NCI-H2196 treated with DMSO at 0.1 percent for 48 hours (cell line): Measurements from ENCODE around the gene LHFPL2.
"Not testable (repeated sequence)": the region's sequence is repeated elsewhere in the genome, so short reads cannot be mapped to it uniquely, and the experiment has no call there.

Experiments used
- DNase-seq: peaks from one replicate; lab custom pipeline; 2025; ENCODE audit not compliant: unreplicated experiment; lab: John Stamatoyannopoulos, UW

Gene LHFPL2

GRCh38 chr5:78621291-78621738, 27.3 kb downstream of the LHFPL2 start:
- DNase-seq = no peak

GRCh38 chr5:78620119-78620518, 28.5 kb downstream of the LHFPL2 start:
- not testable (repeated sequence) for DNase-seq

GRCh38 chr5:78618303-78618702, 30.3 kb downstream of the LHFPL2 start:
- DNase-seq = no peak

- no peak for DNase-seq
Observed at GRCh38 chr5:78615697-78616096, 32.9 kb downstream of the LHFPL2 start.

GRCh38 chr5:78614816-78615215, 33.8 kb downstream of the LHFPL2 start:
- no peak for DNase-seq

GRCh38 chr5:78613756-78614155, 34.8 kb downstream of the LHFPL2 start:
- no peak for DNase-seq

GRCh38 chr5:78613151-78613533, 35.4 kb downstream of the LHFPL2 start:
- no peak for DNase-seq

- no peak for DNase-seq
Observed at GRCh38 chr5:78612227-78613150, 36.1 kb downstream of the LHFPL2 start.

- DNase-seq = no peak
Observed at GRCh38 chr5:78611126-78611605, 37.4 kb downstream of the LHFPL2 start.

- DNase-seq = no peak
Observed at GRCh38 chr5:78610636-78611035, 37.9 kb downstream of the LHFPL2 start.

- DNase-seq = no peak
Observed at GRCh38 chr5:78610163-78610583, 38.4 kb downstream of the LHFPL2 start.

GRCh38 chr5:78607864-78608263, 40.7 kb downstream of the LHFPL2 start:
- DNase-seq = no peak

GRCh38 chr5:78606241-78606640, 42.3 kb downstream of the LHFPL2 start:
- no peak for DNase-seq

GRCh38 chr5:78605611-78606010, 43.0 kb downstream of the LHFPL2 start:
- no peak for DNase-seq

- DNase-seq = no peak
Observed at GRCh38 chr5:78604689-78605285, 43.8 kb downstream of the LHFPL2 start.

GRCh38 chr5:78603636-78604175, 44.9 kb downstream of the LHFPL2 start:
- DNase-seq = no peak

GRCh38 chr5:78602400-78602799, 46.2 kb downstream of the LHFPL2 start:
- no peak for DNase-seq

GRCh38 chr5:78601559-78602314, 46.8 kb downstream of the LHFPL2 start:
- no peak for DNase-seq

GRCh38 chr5:78600687-78601414, 47.7 kb downstream of the LHFPL2 start:
- no peak for DNase-seq

- no peak for DNase-seq
Observed at GRCh38 chr5:78598973-78599372, 49.6 kb downstream of the LHFPL2 start.
